H1 (cell line): Measurements from ENCODE around the gene AP5Z1. TPM values are rescaled to one million over a fixed set of nuclear protein-coding genes. Genes with fewer than 3 reads are reported as not detected.

Experiments
- CBX8 ChIP-seq: fragments of 300-800, 300-1000 bp; sonication (generic); IDR thresholded peaks from 2 replicates; pipeline ENCODE4 v1.7.1; 2016; ENCODE audit warnings: low read depth, low read length, borderline replicate concordance
- CEBPB ChIP-seq: IDR thresholded peaks from 2 replicates; pipeline ENCODE4 v1.6.1; 2012; ENCODE audit warnings: low read depth, low read length
- JUND ChIP-seq: IDR thresholded peaks from 2 replicates; pipeline ENCODE4 v1.6.1; 2011; ENCODE audit warnings: mild to moderate bottlenecking, improper control_type of control experiment, low read length
- NANOG ChIP-seq: IDR thresholded peaks from 2 replicates; pipeline ENCODE4 v1.6.1; 2011; ENCODE audit warnings: low read length, low read depth, mild to moderate bottlenecking, inconsistent platforms; ENCODE audit not compliant: insufficient read depth, poor library complexity, severe bottlenecking
- SP4 ChIP-seq: IDR thresholded peaks from 2 replicates; pipeline ENCODE4 v1.6.1; 2012; ENCODE audit warnings: low read length, inconsistent platforms
- TAF7 ChIP-seq: optimal IDR thresholded peaks from 2 replicates; pipeline ENCODE3; 2011; ENCODE audit warnings: low read depth, mild to moderate bottlenecking, inconsistent platforms, low read length, moderate library complexity, borderline replicate concordance
- polyA plus RNA-seq, 7 experiments: library from polyadenylated mRNA; depleted of rRNA in 3 of 7; stranded (reverse) in 5 of 7; unstranded in 2 of 7; fragments of >200 nt in 5 of 7; fragments of 200-250 nt in 2 of 7; gene quantifications; 1 replicate in 5 of 7; 2 replicates in 1 of 7; 4 replicates in 1 of 7; pipeline versions ENCODE4 v1.2.1 to v1.2.3, GENCODE V29; 2011 to 2013; ENCODE audit warnings: missing spikeins in 2 of 7, mixed read lengths in 2 of 7
- total RNA-seq: library from RNA; stranded (reverse); fragmentation: NEBNext Ultra II Directional; extraction: Animal tissue kit (Norgen Biotek cat#: 25700); gene quantifications from 2 replicates; pipeline ENCODE4 v1.2.1, GENCODE V29; 2021
- TF ChIP-seq, protein P1 (sequence below): fragments of 300-600 bp; sonication (generic); IDR thresholded peaks from 2 replicates; pipeline ENCODE4 v1.7.1; 2012; ENCODE audit warnings: low read length, moderate library complexity, mild to moderate bottlenecking, inconsistent platforms; ENCODE audit not compliant: insufficient replicate concordance
- TF ChIP-seq, protein P2 (sequence below): IDR thresholded peaks from 2 replicates; pipeline ENCODE4 v1.6.1; 2012; ENCODE audit warnings: inconsistent platforms
- TF ChIP-seq, protein P3 (sequence below): IDR thresholded peaks from 2 replicates; pipeline ENCODE4 v1.6.1; 2011; ENCODE audit warnings: low read depth, mild to moderate bottlenecking, low read length; ENCODE audit not compliant: insufficient read depth

Gene AP5Z1
- total and polyA plus RNA-seq, 2 of the 8 experiments (the other 6 are each of a cell fraction or from before 2014, with no cell fraction given) = 24.0 to 24.7 TPM

DNA sequence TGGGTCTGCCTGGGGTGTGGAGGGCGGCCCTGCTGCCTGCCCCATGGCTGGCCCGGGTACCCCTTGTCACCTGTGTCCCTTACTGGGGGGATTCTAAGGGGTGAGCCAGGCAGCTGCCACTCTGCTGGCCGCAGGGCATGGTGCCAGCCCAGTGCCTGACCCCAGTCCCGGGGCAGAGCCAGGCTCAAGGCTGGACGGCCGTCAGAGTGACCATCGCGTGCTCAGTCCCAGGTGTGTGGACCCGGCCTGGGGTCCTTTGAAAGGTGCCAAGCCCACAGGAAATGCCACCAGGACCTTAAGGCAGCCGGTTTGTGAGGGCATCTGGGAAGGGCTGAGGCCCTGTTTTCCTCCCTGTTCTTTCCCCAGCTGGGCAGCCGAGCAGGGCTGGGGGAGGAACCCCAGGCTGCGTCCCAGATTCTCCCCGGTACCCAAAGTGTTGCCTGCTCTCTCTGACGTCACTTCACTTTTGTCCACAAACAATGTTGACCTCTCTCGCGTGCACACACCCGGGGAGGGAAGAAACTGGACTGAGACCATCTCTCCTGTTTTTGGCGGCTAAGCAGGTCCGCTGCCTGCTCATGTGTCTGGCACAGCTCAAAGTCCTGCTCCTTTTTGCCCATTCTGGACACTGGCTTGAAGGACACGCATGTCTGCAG lies 48.8 kb downstream of the AP5Z1 start (continued):
- TF ChIP-seq, protein P1, sequence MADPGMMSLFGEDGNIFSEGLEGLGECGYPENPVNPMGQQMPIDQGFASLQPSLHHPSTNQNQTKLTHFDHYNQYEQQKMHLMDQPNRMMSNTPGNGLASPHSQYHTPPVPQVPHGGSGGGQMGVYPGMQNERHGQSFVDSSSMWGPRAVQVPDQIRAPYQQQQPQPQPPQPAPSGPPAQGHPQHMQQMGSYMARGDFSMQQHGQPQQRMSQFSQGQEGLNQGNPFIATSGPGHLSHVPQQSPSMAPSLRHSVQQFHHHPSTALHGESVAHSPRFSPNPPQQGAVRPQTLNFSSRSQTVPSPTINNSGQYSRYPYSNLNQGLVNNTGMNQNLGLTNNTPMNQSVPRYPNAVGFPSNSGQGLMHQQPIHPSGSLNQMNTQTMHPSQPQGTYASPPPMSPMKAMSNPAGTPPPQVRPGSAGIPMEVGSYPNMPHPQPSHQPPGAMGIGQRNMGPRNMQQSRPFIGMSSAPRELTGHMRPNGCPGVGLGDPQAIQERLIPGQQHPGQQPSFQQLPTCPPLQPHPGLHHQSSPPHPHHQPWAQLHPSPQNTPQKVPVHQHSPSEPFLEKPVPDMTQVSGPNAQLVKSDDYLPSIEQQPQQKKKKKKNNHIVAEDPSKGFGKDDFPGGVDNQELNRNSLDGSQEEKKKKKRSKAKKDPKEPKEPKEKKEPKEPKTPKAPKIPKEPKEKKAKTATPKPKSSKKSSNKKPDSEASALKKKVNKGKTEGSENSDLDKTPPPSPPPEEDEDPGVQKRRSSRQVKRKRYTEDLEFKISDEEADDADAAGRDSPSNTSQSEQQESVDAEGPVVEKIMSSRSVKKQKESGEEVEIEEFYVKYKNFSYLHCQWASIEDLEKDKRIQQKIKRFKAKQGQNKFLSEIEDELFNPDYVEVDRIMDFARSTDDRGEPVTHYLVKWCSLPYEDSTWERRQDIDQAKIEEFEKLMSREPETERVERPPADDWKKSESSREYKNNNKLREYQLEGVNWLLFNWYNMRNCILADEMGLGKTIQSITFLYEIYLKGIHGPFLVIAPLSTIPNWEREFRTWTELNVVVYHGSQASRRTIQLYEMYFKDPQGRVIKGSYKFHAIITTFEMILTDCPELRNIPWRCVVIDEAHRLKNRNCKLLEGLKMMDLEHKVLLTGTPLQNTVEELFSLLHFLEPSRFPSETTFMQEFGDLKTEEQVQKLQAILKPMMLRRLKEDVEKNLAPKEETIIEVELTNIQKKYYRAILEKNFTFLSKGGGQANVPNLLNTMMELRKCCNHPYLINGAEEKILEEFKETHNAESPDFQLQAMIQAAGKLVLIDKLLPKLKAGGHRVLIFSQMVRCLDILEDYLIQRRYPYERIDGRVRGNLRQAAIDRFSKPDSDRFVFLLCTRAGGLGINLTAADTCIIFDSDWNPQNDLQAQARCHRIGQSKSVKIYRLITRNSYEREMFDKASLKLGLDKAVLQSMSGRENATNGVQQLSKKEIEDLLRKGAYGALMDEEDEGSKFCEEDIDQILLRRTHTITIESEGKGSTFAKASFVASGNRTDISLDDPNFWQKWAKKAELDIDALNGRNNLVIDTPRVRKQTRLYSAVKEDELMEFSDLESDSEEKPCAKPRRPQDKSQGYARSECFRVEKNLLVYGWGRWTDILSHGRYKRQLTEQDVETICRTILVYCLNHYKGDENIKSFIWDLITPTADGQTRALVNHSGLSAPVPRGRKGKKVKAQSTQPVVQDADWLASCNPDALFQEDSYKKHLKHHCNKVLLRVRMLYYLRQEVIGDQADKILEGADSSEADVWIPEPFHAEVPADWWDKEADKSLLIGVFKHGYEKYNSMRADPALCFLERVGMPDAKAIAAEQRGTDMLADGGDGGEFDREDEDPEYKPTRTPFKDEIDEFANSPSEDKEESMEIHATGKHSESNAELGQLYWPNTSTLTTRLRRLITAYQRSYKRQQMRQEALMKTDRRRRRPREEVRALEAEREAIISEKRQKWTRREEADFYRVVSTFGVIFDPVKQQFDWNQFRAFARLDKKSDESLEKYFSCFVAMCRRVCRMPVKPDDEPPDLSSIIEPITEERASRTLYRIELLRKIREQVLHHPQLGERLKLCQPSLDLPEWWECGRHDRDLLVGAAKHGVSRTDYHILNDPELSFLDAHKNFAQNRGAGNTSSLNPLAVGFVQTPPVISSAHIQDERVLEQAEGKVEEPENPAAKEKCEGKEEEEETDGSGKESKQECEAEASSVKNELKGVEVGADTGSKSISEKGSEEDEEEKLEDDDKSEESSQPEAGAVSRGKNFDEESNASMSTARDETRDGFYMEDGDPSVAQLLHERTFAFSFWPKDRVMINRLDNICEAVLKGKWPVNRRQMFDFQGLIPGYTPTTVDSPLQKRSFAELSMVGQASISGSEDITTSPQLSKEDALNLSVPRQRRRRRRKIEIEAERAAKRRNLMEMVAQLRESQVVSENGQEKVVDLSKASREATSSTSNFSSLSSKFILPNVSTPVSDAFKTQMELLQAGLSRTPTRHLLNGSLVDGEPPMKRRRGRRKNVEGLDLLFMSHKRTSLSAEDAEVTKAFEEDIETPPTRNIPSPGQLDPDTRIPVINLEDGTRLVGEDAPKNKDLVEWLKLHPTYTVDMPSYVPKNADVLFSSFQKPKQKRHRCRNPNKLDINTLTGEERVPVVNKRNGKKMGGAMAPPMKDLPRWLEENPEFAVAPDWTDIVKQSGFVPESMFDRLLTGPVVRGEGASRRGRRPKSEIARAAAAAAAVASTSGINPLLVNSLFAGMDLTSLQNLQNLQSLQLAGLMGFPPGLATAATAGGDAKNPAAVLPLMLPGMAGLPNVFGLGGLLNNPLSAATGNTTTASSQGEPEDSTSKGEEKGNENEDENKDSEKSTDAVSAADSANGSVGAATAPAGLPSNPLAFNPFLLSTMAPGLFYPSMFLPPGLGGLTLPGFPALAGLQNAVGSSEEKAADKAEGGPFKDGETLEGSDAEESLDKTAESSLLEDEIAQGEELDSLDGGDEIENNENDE = no peak
- TF ChIP-seq CEBPB (no peak), CBX8 (no peak), TAF7 (no peak), NANOG (no peak), SP4 (no peak), JUND (no peak)
- TF ChIP-seq, protein P2, sequence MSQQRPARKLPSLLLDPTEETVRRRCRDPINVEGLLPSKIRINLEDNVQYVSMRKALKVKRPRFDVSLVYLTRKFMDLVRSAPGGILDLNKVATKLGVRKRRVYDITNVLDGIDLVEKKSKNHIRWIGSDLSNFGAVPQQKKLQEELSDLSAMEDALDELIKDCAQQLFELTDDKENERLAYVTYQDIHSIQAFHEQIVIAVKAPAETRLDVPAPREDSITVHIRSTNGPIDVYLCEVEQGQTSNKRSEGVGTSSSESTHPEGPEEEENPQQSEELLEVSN = no peak
- TF ChIP-seq, protein P3, sequence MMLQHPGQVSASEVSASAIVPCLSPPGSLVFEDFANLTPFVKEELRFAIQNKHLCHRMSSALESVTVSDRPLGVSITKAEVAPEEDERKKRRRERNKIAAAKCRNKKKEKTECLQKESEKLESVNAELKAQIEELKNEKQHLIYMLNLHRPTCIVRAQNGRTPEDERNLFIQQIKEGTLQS = no peak
